ENCODE measurements around the gene PBX1.

The PBX1 gene

DNA sequence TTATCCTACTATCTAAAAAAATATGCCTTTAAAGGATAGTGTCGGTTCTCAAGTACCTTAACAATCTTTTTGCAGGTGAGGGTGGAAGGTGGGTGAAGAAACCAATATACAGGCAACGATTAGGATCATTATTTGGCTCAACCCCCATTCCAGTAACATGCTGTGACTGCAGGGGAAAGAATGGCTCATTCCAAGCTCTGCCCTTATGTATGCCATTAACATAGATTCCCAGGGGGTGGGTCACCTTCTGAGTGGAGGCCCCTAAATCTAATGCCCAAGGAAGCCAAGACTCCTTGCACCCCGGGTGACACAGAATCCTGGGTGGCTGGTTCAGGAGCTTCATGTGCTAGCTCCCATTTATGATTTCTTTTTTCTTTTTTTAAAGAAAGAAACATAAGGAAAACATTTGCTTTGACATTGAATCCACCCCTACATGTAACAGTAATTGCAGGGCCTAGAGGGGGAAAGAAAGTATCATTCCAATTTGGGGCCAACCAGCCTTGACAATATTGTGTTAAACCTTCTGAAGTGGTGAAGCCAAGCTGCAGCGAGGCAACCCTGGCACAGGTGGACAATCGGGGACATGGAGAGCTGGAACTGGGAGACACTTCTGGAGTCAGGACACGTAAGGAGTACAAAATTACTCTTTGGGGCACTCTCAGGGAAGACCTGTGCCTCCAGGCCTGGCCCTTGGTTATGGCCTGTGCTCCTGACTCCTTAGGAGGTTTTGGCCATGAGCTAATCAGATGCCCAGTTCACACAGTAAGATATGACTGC, 200.3 kb downstream of the PBX1 start:
- no peak for DNase-seq (ENCODE audit: low spot score)

DNA sequence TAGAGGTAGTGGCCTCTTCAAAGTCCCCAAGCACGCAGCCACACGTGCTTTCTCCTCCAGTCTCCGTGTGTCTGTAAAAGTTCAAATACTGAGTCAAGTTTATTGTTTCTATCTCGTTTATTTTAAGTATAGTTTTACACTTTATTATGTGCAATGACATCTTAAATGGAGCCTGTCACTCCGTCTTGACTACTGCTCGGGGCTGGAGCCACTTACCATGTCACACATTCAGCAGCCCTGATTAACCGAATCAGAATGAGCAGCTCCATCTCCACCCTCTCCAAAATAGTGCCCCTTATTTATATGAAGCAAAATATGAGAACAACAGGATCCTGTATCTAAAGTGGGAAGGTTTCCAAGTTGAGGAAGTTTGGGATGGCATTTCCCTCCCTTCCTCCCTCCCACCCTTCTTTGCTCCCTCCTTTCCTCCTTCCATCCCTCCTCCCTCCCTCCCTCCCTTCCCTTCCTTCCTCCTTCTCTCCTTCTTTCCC, 201.0 kb downstream of the PBX1 start:
- DNase-seq (ENCODE audit: low spot score) = no peak

DNA sequence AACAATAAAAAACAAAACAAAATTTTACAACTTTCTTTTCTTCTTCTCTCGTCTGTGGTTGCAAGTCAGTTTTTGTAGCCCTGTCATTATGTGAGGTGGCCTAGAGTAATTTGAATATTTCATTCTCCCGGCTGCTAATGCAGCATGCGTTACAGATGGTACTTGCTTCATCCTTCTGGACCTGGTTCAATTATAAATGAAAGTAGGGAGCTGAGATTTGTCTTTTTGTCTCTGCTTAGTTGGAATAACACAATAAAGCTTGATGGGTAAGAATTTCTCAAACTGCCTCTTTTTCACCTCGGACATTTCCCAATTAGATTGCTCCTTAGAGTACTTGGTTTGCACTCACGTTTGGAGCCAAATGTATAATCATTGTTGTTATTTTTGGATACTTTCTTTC, 201.6 kb downstream of the PBX1 start:
- no peak for DNase-seq (ENCODE audit: low spot score)

DNA sequence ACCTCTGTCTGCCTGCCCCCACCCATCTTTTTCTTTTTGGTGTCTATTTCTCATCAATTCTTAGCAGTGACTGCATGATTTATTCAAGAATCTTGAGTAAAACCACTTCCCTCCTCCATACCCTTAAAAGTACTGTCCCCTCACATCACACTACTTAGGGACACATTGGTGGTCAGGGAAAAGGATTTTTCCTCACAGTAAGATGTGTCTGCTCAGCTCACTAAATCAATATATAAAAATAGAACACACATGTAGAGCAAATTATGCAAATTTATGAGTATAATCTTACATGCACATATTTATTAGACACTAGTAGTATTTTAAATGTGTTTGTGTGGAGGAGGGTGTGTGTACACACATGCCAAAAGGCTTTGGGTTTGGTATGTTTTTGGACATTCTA, 202.0 kb downstream of the PBX1 start:
- no peak for DNase-seq (ENCODE audit: low spot score)

DNA sequence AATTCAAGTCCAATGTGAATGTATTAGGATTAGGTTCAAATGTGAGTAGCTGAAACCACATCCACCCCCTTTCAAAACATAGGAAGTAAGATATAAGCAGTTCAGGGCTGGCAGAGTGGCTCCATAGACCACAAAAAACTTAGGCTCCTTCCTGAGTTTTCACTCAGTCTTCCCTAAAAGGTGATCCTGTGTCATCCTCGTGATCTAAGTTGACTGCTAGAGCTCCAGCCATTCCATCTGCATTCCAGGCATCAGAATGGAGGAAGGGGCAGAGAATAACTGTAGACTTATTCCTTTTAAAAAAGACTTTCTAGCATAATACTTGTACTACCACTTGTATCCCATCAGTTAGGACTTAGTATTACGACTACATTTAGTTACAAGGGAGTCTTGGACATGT, 204.1 kb downstream of the PBX1 start:
- DNase-seq (ENCODE audit: low spot score) = no peak

DNA sequence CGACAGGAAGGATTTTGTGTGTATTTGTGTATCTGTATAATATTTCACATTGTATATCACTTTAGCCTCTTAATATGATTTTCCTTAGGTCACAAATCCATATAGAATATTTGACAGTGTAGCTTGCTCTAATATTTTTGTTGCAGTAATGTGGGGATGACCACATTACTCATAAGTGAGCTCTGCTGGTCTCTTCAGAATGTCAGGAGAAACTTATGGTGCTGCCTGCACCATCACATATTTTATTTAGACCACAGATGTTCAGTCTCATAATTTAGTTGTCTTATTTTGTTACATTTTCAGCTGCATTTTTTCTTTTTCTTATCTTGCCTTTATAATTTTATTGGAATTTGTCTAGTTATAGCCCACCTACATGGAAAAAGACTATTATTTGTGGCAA, 205.3 kb downstream of the PBX1 start:
- no peak for DNase-seq (ENCODE audit: low spot score)

DNA sequence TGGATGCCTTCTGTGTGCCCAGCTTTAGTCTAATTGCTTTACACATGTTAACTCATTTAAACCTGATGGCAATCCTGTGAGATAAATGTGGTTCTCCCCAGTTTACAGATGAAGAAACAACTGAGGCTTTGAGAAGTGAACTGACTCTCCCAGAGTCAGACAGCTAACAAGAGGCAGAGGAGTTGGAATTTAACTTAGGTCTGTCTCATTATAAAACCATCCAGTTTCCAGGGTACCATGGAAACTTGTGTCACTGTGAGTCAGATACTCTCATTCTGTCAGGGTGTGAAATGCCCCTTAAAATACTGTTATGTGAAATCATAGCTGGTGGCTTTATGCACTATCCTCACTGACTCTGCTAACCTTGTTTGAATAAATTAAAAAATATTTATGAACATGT, 206.6 kb downstream of the PBX1 start:
- peak; percentile 93 for DNase-seq (ENCODE audit: low spot score)

DNA sequence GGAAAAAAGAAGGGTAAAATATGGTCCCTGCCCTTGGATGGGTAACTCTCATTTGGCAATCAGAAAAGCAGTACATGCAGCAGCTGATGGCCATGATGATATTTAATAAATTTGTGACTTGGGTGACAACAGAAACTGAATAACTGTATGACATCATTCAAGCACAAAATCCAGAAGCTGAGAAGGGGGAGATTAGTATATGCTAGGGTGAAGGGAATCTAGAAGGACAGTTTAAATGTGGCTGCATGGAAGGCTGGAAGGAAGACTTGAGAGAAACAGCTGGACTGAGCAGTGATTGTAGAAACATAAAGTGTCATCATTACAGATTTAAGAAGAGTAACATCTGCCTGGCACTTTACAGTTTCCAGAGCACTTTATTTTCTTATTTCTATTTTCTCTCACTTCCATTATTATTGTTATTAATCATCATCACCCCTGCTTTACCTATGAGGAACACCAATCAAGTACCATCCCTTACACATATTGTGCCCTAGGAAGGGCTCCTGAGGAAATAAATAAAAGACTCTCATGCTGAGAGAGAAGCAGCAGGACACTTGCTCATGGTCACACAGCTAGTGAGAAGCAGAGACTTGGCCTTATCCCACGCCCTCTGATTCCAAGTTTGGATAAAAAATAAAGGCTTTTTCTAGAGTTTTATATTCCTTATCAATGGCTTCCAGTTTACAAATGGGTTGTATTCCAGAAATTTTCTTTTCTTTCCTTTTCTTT, 207.2 kb downstream of the PBX1 start:
- DNase-seq (ENCODE audit: low spot score) = no peak

DNA sequence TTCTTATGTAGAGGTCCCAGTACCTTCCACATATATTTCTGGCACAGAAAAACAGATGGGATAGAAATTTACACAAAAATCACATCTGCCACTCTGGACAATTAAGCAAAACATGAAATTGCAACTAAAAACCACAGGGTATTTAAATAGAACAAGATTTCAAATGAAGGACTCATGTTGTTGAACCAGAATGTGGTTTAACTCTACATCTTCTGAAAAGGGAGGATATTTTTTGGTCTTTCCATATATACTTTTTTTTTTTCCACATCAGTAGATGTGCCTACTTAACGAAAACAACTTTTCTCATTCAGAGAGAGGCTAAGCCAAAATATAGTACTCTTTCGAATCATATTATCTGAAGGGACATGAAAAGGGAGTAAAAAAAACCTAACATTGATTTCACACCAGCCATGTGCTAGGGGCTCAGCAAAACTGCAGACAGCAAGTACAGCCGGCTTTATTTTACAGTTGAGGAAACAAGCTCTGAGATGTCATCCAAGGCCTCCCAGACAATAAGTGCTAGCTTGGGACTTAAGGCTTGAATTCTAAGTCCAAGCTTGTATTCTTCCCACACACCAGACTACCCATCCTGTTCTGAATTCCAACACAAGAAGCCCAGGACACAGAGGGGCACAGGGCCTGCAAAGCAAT, 208.9 kb downstream of the PBX1 start:
- peak; percentile 18 for DNase-seq (ENCODE audit: low spot score)

DNA sequence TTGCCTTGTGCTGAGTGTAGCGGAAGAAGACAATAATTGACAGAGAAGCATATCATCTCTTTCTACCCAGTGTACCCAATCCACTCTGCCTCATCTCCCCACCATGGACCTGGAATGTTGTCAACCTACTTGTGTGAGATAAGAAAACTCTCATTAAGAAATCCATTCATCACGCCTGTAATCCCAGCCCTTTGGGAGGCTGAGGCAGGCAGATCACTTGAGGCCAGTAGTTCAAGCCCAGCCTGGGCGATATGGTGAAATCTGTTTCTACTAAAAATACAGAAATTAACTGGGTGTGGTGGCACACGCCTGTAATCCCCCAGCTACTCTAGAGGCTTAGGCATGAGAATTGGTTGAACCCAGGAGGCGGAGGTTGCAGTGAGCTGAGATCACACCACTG, 209.6 kb downstream of the PBX1 start:
- DNase-seq (ENCODE audit: low spot score) = no peak

DNA sequence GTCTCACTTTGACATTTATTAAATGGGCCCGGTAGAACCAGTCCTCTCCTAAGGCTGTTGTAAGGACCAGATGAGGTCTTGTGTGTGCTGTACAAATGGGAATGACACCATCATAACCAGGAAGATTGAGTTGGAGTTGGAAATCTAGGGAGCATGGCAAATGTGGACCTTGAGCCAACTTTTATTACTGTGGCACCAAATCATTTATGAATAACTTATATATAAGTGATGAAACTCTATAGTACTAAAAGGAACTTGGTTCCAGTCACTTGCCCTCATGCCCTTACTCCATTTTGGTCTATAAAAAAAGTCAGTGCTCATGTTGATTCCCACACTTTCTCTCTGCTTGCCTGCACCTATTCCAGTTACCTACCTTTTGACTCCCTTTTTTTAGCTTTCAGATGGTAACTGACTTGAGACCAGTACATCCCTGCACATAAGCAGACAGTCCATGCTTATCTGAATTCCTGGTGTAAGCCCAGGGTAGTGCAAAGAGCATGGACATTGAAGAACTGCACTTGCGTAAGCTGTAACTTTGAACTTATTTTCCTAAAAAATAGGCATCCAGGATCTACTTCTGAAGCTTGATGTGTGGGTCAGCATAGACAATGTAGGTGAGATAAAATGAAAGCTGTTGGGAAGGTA, 210.6 kb downstream of the PBX1 start:
- DNase-seq (ENCODE audit: low spot score) = no peak

DNA sequence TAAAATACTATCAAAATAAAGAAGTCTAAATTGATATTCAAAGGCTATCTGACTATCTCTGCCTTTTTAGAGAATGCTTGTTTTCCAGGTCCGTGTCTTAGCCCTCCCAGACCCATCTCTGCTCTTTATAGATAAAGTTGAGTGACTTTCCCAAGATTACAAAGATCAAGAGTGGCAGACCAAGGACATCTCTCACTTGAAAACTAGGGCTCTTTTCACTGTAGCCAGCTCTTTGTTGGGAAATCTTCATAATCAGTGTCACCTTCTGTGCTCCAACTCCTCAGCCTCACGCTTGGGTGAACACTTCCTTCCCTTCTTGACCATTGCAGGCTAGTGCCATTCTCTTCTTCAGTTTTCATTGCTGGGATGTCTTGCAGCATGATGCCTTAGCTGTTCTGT, 211.1 kb downstream of the PBX1 start:
- DNase-seq (ENCODE audit: low spot score) = no peak

DNA sequence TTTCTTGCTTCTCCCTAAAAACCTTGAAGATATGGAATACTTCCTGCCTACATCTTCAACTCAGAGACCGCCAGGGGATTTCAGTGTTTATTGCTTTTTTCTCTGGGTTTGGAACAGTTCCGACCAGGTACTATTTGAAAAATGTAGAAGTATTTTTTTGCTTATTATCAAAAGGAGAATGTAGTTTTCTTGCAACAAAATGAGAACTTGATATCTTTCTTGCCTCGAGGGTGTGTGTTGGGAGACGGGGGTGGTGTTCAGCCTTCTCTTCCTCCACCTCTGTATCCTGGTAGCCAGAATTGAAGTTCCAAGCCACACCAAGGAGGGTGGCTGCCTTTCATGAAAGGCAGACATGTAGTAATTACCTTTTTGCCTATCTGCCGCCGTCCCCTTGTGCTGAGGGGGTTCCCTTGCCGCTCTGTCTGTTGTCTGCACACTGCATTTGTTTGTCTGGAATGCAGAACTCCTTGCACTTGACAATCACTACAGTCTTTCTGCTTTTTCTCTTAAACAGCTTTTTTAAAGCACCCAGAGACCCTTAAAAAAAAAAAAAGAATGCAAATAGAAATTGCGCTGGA, 212.1 kb downstream of the PBX1 start:
- no peak for DNase-seq (ENCODE audit: low spot score)

DNA sequence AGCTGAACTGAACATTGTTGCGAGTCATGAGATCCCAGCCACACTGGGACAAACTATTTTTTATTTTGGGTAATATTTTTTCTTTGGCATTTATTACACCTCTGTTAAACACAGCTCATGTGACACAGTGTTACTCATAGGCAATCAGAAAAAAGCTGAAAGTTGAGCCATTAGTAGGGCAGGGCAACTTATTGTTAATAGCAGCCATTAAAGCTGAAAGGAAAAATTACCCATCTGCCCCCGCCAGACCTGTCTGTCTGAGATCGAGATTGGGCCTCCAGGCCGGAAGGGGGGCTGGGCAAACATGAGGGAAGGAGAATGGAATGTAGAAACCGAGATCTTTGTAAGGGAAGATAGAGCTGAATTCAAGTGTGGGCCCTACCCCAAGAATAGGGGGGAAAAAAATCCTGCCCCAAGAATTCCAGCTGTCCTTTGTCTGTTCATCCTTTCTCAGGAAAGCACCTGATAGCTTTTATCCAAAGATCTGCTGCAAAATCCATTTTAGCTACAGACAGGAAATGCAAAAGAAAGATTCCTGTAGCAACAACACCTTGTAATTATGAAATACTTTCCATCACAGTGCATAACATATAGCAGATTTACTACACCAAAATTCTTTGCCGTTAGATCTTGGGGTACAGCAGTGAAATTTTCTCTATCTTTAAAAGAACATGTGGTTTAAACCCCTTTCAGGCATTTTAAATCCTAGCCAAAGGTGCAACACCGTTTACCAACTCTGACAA, 212.8 kb downstream of the PBX1 start:
- peak; percentile 89 for DNase-seq (ENCODE audit: low spot score)

DNA sequence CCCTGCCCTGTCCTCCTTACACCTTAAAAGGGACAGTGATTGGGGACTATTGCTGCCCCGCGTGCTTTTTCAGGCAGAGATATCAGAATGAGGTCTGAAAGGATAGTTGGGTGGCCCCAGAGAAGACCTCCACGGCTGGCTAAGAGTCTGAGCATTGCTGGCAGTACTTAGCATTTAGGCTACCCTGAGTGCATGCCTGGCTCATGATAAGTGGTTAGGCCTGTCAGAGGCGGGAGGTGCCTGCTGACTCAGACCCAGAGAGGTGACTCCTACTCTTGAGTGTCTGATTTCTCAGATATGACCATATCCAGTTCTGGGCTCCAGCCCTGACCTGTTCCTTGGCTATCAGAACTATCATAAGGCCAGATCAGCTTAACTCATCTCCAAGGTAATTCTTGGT, 213.7 kb downstream of the PBX1 start:
- DNase-seq (ENCODE audit: low spot score) = peak; percentile 95

DNA sequence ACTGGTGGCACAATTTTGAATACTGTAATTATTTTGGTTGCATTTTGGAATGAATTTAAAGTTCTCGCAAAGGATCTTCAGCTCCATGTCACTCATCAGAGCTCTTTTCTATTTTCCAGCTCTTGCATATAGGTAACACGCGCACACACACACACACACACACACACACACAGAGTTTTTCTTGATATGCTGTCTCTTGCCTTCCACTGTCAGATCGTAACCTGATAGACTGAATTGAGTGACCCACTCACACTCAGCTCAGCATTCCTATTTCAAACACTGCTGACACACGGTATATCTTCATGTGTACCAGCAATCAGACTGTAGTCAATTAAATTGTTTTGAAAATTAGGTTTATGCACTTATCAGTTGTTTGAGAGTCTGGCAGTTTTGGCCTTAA, 214.1 kb downstream of the PBX1 start:
- DNase-seq (ENCODE audit: low spot score) = no peak

DNA sequence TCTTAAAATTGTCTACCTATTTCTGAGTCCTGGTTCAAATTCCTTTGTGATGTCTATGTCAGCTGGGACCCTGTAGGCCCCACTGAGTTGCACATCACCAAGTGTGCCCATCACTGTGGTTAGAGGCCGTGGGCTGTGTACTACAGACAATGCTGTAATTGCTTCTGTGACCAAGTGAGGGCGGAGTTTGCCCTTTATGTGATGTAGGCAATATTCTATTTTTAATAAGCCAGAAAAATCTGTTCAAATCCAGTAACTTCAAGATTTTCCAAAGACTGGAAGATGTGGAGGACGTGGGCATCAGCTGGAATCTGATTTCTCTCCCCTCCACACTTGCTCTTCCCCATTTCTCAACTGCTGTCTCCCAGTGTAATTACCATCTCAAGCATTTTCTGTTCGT, 215.4 kb downstream of the PBX1 start:
- DNase-seq (ENCODE audit: low spot score) = no peak

DNA sequence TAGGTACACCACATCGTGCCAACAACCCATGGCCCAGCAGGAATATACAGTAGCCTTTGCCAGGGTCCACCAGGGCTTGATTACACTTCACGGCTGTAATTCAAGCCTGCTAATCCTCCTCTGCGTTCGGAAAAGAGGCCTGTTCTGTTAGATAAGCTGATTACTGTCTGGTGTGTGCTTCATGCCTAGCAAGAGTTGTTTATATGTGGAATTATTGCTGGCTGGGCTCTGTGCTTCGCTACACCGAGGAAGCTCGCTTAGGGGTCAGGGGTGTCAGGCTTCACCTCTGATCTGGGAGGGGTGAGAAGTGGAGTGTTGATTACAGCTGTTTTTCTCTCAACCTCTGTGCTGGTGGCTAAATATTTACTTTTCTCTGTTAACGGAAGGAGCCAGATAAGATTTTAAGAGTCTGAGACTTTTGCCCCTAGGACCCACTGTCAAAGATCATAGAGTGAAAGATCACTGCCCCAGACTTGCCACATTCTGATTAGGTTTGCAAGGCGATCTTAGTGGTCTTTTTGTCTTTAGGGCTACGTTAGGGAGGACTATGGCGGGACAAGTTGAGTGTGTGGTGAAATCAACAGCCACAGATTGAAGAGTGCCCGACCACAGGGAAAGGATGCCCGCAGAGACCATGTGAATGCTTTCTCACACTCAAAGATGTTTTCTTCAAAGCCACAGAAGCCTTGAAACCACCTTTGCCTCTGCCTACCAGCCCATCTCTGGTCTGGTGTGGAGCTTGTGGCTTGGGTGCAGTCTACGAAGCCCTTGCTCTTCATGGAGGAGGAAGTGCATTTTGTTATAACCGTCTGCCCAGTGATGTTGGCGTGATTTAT, 216.1 kb downstream of the PBX1 start:
- no peak for DNase-seq (ENCODE audit: low spot score)

DNA sequence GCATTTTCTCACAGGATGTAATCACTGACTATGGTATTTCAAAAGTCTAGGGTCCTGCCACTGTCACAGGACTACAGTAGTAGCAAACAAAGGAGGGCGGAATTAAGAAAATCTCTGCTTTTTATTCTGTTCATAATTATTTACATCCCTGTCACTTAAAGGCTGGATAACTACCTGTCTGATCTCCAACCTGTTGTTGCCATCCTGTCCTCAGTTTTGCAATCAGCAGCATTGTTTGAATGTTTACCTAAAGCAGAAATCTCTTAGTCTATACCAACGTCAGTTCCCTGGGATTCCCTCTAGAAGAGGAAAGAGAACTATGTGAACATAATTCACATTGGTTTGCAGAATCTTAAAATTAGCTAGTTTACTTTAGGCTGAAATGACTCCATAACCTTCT, 218.5 kb downstream of the PBX1 start:
- DNase-seq (ENCODE audit: low spot score) = no peak

DNA sequence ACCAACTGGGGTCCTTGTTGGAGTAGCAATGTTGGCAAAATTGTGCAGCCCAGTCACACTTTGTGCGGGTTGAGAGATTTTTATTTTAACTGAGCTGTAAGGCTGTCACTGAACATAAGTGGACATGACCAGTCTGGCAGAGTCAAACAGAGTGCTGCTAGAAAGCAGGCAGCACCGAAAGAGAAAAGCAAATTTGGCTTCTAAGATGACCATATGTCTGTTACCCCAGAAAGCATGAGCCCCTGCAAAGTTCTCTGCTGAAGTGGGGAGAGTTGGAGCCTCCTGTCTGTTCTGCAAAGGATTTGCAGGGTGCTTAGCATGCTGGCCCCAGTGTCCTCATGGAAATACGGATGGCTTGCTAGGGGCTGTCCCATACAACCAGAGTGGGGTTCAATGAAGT, 220.4 kb downstream of the PBX1 start:
- DNase-seq (ENCODE audit: low spot score) = no peak
